Lung (tissue), 12 donors: ENCODE results near the gene CELF2. TPM values are rescaled to one million over a fixed set of nuclear protein-coding genes. Genes with fewer than 3 reads are reported as not detected.

ENCODE experiments used
- ATAC-seq: fragments of 200-7000 bp; cut with Tn5 transposase; one replicate; pipeline ENCODE4 v1.9.1; 2020; ENCODE audit warnings: moderate number of reproducible peaks; ENCODE audit not compliant: insufficient read depth, low FRiP score
- DNase-seq, 3 donors: peaks; one replicate each; pipeline ENCODE4 v3.0.0-alpha.2; 2013 to 2017
- H3K27ac ChIP-seq, 2 donors: one replicate each; pipeline ENCODE4 v1.5.1; 2013; ENCODE audit warnings: mild to moderate bottlenecking in 2 of 2, moderate library complexity in 2 of 2, control low read depth in 1 of 2, inconsistent platforms in 1 of 2, low read depth in 1 of 2, low read length in 1 of 2
- H3K27me3 ChIP-seq, 3 donors: one replicate each; pipeline ENCODE4 v1.5.1; 2013; ENCODE audit warnings: low read length in 2 of 3; ENCODE audit not compliant: control insufficient read depth in 3 of 3, insufficient read depth in 3 of 3
- H3K36me3 ChIP-seq, 4 donors: one replicate each; pipeline ENCODE4 v1.5.1; 2013; ENCODE audit warnings: low read length in 4 of 4, mild to moderate bottlenecking in 1 of 4, moderate library complexity in 1 of 4; ENCODE audit not compliant: control insufficient read depth in 4 of 4, insufficient read depth in 4 of 4
- H3K4me1 ChIP-seq, 5 donors: one replicate each; pipeline ENCODE4 v1.5.1; 2013; ENCODE audit warnings: low read length in 5 of 5, mild to moderate bottlenecking in 2 of 5, moderate library complexity in 1 of 5; ENCODE audit not compliant: control insufficient read depth in 5 of 5, insufficient read depth in 5 of 5
- H3K4me3 ChIP-seq: one replicate; pipeline ENCODE4 v1.5.1; 2013; ENCODE audit warnings: mild to moderate bottlenecking, control low read depth, moderate library complexity
- H3K9ac ChIP-seq, 2 donors: one replicate each; pipeline ENCODE4 v1.5.1; 2013; ENCODE audit warnings: low read length in 2 of 2, control low read depth in 1 of 2; ENCODE audit not compliant: insufficient read depth in 1 of 2
- H3K9me3 ChIP-seq, 4 donors: one replicate each; pipeline ENCODE4 v1.5.1; 2013; ENCODE audit warnings: low read length in 3 of 4, mild to moderate bottlenecking in 1 of 4, moderate library complexity in 1 of 4; ENCODE audit not compliant: control insufficient read depth in 4 of 4, insufficient read depth in 3 of 4
- WGBS, 2 donors: extraction: QIAGEN DNeasy Blood & Tissue Kit; methylation state at CpG; one replicate each; pipeline ENCODE4 v1.1.7; 2013; 5-methylcytosine and 5-hydroxymethylcytosine counted together
- polyA plus RNA-seq, 2 donors: library from polyadenylated mRNA; stranded (reverse); fragments of 200-250 nt; gene quantifications; one replicate each; pipeline ENCODE4 v1.2.1, GENCODE V29; 2013
- total RNA-seq, 2 donors: library from RNA; depleted of rRNA in 1 of 2; stranded (reverse); fragments of >200 nt in 1 of 2; gene quantifications; one replicate each; pipeline ENCODE4 v1.2.1, GENCODE V29; 2014 to 2021
- TF ChIP-seq, protein P1 (sequence below): IDR thresholded peaks from 2 replicates; pipeline ENCODE4 v1.5.1; 2012; ENCODE audit warnings: mild to moderate bottlenecking; ENCODE audit errors: control extremely low read depth, extremely low read depth
- donor health status: control.
- donor health status: control.
- donor health status: Bipolar disorder and iron deficiency.
- donor health status: healthy.
- donor health status: DM: yes; HTN: yes; CAD: no.

CELF2 gene
- total and polyA plus RNA-seq, 4 donors, result 13.6 to 115 (median 63.7) TPM

GRCh38 chr10:11317936-11318670 lies 300.4 kb downstream of the CELF2 start:
- peaks cover 7 to 54% (median 36%) of the 10 kb centered on the region in 4 donors for H3K36me3 ChIP-seq
- WGBS, 2 donors, result 84 to 86% methylated on average over 7 of the region's 7 CpGs

DNA sequence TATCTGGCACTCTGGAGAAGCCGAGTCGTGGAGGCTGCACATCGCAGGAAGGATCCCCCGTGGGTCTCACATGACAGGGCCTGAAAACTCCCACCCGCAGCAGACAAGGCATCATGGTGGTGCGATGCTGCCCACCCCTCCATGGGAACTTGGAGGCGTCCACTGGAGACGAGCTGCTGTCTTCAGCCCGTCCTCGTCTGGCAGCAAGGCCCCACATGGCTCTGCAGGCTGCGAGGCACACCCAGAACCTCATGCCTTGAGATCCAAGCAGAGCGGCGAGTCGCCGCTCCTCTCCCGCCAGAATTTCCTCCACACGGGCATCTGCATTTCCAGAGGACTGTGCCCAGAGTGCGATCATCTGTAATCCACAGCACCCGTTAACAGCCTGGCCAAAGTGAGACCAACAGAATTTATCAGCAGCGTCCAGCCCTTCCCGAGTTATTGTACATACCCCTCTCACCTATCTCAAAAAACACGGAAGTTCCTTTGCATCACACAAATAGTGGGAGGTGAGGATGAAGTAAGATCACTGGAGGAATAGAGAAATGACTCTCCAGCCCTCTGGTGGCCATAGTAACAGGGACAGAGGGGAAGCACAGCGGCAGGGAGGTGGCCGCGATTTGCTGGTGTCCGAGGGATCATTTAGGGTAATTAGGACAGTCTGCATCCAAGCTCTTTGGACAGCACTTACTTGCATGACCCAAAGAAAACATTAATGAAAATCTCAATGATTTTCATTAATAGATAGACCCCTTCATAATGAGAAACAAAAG lies 301.3 kb downstream of the CELF2 start:
- no peak for ATAC-seq
- no peak overlapping the region for H3K27ac ChIP-seq
- H3K9me3 ChIP-seq, result peaks cover 0 to 4% (median 0%) of the 10 kb centered on the region in 4 donors
- WGBS, 2 donors, result 94% methylated on average over 26 of the region's 26 CpGs
- DNase-seq, result no peak
- TF ChIP-seq, protein P1, sequence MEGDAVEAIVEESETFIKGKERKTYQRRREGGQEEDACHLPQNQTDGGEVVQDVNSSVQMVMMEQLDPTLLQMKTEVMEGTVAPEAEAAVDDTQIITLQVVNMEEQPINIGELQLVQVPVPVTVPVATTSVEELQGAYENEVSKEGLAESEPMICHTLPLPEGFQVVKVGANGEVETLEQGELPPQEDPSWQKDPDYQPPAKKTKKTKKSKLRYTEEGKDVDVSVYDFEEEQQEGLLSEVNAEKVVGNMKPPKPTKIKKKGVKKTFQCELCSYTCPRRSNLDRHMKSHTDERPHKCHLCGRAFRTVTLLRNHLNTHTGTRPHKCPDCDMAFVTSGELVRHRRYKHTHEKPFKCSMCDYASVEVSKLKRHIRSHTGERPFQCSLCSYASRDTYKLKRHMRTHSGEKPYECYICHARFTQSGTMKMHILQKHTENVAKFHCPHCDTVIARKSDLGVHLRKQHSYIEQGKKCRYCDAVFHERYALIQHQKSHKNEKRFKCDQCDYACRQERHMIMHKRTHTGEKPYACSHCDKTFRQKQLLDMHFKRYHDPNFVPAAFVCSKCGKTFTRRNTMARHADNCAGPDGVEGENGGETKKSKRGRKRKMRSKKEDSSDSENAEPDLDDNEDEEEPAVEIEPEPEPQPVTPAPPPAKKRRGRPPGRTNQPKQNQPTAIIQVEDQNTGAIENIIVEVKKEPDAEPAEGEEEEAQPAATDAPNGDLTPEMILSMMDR, result no peak
- peaks cover 7 to 54% (median 37%) of the 10 kb centered on the region in 4 donors for H3K36me3 ChIP-seq
- no peak overlapping the region for H3K4me3 ChIP-seq
- H3K27me3 ChIP-seq, result no peaks in the 10 kb centered on the region
- H3K4me1 ChIP-seq, result no peaks in the 10 kb centered on the region
- H3K9ac ChIP-seq, result no peak overlapping the region

More at GRCh38 chr10:11317936-11318670, 300.4 kb downstream of the CELF2 start:
- H3K4me3 ChIP-seq, result no peak overlapping the region
- ATAC-seq, result no peak
- TF ChIP-seq, protein P1, result no peak
- no peak for DNase-seq
- H3K4me1 ChIP-seq, result no peaks in the 10 kb centered on the region
- no peak overlapping the region for H3K27ac ChIP-seq
- peaks cover 0 to 4% (median 0%) of the 10 kb centered on the region in 4 donors for H3K9me3 ChIP-seq
- no peak overlapping the region for H3K9ac ChIP-seq
- no peaks in the 10 kb centered on the region for H3K27me3 ChIP-seq

DNA sequence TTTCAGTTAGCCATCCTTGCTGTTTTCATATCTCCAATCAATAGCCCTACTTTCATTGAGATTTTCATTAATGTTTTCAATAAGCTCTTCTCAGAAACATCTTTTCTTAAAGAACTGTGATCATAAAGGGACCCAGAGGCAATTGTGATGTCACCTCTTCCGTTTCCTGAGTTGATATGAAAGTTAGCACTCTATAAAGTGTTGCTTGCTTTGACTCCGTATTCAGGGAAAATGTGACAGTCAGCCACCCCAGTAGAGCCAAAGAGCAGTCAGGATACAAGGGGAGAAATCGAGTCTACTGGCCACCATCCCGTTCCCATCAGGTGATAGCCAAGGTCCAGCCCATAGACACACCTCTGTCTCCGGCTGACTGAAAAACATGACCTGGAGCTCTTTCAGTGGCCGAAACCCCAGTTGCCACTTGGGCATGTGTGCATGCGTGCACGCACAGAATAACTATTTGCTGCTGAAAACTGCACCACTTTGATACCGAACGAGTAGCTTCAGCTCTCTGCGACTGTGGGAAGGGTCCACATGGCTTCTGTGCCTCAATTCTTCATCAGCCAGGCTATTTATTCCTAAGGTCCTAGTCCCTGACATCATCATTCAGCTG lies 302.4 kb downstream of the CELF2 start:
- no peak overlapping the region for H3K4me3 ChIP-seq

More for the DNA sequence above, 302.4 kb downstream of the CELF2 start:
- no peak overlapping the region for H3K9ac ChIP-seq
- TF ChIP-seq, protein P1, result no peak
- H3K27ac ChIP-seq, result no peak overlapping the region
- 89 to 91% methylated on average over 11 of the region's 11 CpGs for WGBS, 2 donors
- H3K27me3 ChIP-seq, result no peaks in the 10 kb centered on the region
- DNase-seq (no peak), ATAC-seq (no peak)
- peaks cover 0 to 1% (median 0%) of the 10 kb centered on the region in 4 donors for H3K9me3 ChIP-seq
- H3K36me3 ChIP-seq, result peaks cover 3 to 47% (median 37%) of the 10 kb centered on the region in 4 donors
- no peaks in the 10 kb centered on the region for H3K4me1 ChIP-seq
